Measurements from ENCODE around the gene ARHGAP6. TPM values are rescaled to one million over a fixed set of nuclear protein-coding genes. Genes with fewer than 3 reads are reported as not detected.

Gene ARHGAP6
- total and polyA plus RNA-seq, 9 of the 15 experiments (the other 6 are each of a cell fraction or from before 2014, with no cell fraction given), result 12.5 to 63.6 (median 41.8) TPM

GRCh38 chrX:11351375-11352295 is 314.1 kb downstream of the ARHGAP6 start (continued):
- TF ChIP-seq ZNF589 (CRISPR knock-in tag; IDR thresholded peaks at IDR 0.05; ENCODE audit: low read depth) (peak; percentile 90), CUX1 (CRISPR knock-in tag; IDR thresholded peaks at IDR 0.05) (0 out of 2 replicates have a peak, but pooled peaks have one; percentile 28), ZKSCAN8 (CRISPR knock-in tag; IDR thresholded peaks at IDR 0.05) (peak; percentile 59; the same call in 1 of the 2 replicates), BCL6 (CRISPR knock-in tag; IDR thresholded peaks at IDR 0.05) (peak; percentile 56; the same call in 1 of the 2 replicates), STAT6 (CRISPR knock-in tag; IDR thresholded peaks at IDR 0.05) (no peak), ZNF586 (CRISPR knock-in tag; conservative IDR thresholded peaks at IDR 0.05) (no peak), CXXC5 (CRISPR knock-in tag; IDR thresholded peaks at IDR 0.05) (peak; percentile 38), SPI1 (IDR thresholded peaks at IDR 0.05; ENCODE audit: borderline replicate concordance, low read depth, low read length) (peak; percentile 97), PYGO2 (tag; IDR thresholded peaks at IDR 0.05) (no peak), CBX1 (IDR thresholded peaks at IDR 0.05; ENCODE audit: low read depth) (no peak), ZNF133 (CRISPR knock-in tag; IDR thresholded peaks at IDR 0.05) (peak; percentile 72; the same call in 1 of the 2 replicates), ARID2 (IDR thresholded peaks at IDR 0.05) (no peak), NR3C1 (CRISPR knock-in tag; IDR thresholded peaks at IDR 0.05) (no peak), DDX20 (tag; IDR thresholded peaks at IDR 0.05; ENCODE audit: low read depth) (peak; percentile 66; the same call in 1 of the 2 replicates), ARID3A (IDR thresholded peaks at IDR 0.05; ENCODE audit: borderline replicate concordance, low read depth, low read length) (no peak), CREB3 (tag; conservative IDR thresholded peaks at IDR 0.05; ENCODE audit: low read depth) (0 out of 2 replicates have a peak, but pooled peaks have one; percentile 78)
